Dermis microvascular lymphatic vessel endothelial cell (primary cell): ENCODE results near the gene ITIH1. TPM values are rescaled to one million over a fixed set of nuclear protein-coding genes. Genes with fewer than 3 reads are reported as not detected.

ENCODE experiments used
- DNase-seq, 2 donors: peaks; one replicate each; pipeline versions ENCODE4 v3.0.0 to v3.0.0-alpha.2; 2010; ENCODE audit warnings: low read depth in 2 of 2
- total RNA-seq: library from RNA; depleted of rRNA; stranded (reverse); fragments of >200 nt; gene quantifications from 2 replicates; pipeline ENCODE4 v1.2.1, GENCODE V29; 2014

The ITIH1 gene
- total RNA-seq, 1 donor from 2014 or later: not detected

GRCh38 chr3:52839892-52840545 lies 62.6 kb downstream of the ITIH1 start:
- DNase-seq: no peak

GRCh38 chr3:52841211-52841980 lies 64.0 kb downstream of the ITIH1 start:
- DNase-seq: no peak

Other genes with a start within 250 kb of the ITIH1 start
- 24.4 and 52.5 TPM in 2 replicates for gene NT5DC2, start 243.7 kb upstream of the ITIH1 start, total RNA-seq
- gene UQCC5, start 241.0 kb upstream of the ITIH1 start, total RNA-seq: 4.8 and 5.8 TPM in 2 replicates
- gene PBRM1, start 91.7 kb upstream of the ITIH1 start, total RNA-seq: 51.9 and 61.6 TPM in 2 replicates
- gene GNL3, start 91.6 kb upstream of the ITIH1 start, total RNA-seq: 53.1 and 71.6 TPM in 2 replicates
- 37.4 and 44.6 TPM in 2 replicates for gene GLT8D1, start 71.8 kb upstream of the ITIH1 start, total RNA-seq
- gene SPCS1, start 71.5 kb upstream of the ITIH1 start, total RNA-seq: 36.3 and 37.4 TPM in 2 replicates
- 11.6 and 12.6 TPM in 2 replicates for gene NEK4, start 6.7 kb upstream of the ITIH1 start, total RNA-seq
- 0.64 and 1.1 TPM in 2 replicates for gene ITIH3, start 17.2 kb downstream of the ITIH1 start, total RNA-seq
- gene ITIH4, start 53.1 kb downstream of the ITIH1 start, total RNA-seq: 0.39 and 1.0 TPM in 2 replicates
- gene MUSTN1, start 57.4 kb downstream of the ITIH1 start, total RNA-seq: 0.25 TPM in 1 of 2 replicates, not detected in the other
- 8.0 and 12.9 TPM in 2 replicates for gene STIMATE, start 119.9 kb downstream of the ITIH1 start, total RNA-seq